GM18526 (cell line): Measurements from ENCODE around the gene MYO15B.

Experiments used
- POLR2A ChIP-seq: IDR thresholded peaks from 3 replicates; pipeline ENCODE4 v1.6.1; 2011; ENCODE audit not compliant: insufficient read length; ENCODE audit errors: extremely low read depth

The MYO15B gene

DNA sequence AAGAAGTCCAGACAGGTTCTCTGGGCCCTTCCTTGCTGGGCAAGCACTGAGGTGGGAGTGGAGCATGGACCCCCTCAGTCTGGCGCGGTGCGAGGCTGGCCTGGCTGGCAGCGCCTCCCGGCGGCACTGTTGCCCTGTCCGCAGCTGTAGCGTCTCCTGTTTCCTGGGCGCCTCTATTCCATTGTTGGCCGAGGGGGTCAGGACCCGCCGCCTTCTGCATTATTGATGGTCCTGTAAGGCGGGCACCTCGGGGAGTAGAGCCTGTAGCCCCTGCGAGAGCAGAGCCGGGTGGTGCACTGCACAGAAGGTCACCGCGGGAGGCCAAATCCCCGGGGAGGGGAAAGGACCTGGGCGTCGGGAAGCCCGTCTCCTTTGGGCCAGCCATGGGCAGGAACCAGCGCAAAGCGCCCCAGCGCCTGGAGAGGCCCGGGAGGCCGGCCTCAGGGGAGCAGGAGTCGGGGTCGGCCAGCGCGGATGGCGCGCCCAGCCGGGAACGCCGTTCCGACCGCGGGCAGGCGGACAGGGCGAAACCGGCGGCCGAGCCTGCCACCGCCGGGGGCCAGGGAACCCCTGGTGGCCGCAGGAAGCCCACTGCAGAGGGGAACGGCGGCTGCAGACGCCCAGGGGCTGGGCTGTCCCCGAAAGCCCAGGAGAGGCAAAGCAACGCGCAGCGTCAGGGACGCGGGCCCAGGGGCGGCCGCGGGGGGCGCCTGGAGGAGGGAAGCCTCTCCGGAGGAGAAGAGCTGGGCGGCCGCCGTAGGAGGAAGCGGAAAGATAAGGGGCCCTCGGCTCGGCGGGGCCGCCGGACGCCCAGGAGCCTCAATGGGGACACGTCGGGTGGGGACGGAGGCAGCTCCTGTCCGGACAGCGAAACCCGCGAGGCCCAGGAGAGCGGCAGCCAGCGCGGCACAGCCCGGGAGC is at the start of gene MYO15B:
Gene MYO15B, plus strand, starts transcription at position 126 of the 921 bp plus-strand sequence. Its CDS starts 258 bp downstream, at position 384.
- no peak for TF ChIP-seq POLR2A

GRCh38 chr17:75539967-75540729 is 47.5 kb upstream of the MYO15B start:
- TF ChIP-seq POLR2A, result no peak

- TF ChIP-seq POLR2A, result no peak
Measured at GRCh38 chr17:75540923-75541503, 46.6 kb upstream of the MYO15B start.

GRCh38 chr17:75542229-75542628 is 45.4 kb upstream of the MYO15B start:
- TF ChIP-seq POLR2A, result no peak

- no peak for TF ChIP-seq POLR2A
Measured at GRCh38 chr17:75542728-75543336, 44.8 kb upstream of the MYO15B start.

GRCh38 chr17:75544250-75544649 is 43.4 kb upstream of the MYO15B start:
- TF ChIP-seq POLR2A, result no peak

DNA sequence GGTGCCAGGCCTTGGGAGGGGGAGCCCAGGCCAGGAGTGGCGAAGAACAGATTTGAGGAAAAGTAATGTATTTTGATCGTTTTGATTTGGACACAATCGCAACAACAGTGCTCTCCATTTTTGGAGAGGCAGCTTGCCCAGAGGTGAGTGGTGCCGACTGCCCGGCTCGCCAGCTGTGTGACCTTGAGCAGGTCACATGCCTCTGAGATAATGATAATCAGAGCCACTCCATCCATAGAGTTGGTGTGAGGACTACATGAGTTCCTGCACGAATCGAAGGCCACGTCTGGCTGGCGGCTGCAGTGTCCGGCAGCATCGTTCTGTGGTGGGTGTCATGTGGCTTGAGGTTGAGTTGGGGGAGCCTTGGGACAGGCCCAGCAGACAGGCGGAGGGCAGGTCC is 41.4 kb upstream of the MYO15B start:
- TF ChIP-seq POLR2A, result no peak

- no peak for TF ChIP-seq POLR2A
Measured at GRCh38 chr17:75547091-75547490, 40.5 kb upstream of the MYO15B start.

DNA sequence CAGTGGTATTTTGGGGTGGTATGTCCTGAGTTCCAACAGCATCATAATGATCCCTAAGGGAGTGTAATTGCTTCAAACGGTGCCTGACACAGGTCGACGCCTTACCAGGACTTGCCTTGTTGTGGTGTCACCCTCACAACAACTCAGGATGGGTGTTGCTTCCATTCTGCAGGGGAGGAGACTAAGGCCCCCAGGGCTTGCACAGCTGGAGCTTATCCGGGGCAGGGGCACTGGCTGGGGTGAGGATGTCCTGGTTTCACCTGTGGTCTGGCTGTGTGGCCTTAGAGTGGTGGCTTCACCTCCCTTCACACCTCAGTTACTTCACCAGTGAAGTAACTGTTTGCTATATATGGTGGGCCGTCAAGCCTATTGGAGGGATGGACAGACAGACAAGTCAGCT is 38.8 kb upstream of the MYO15B start:
- no peak for TF ChIP-seq POLR2A

GRCh38 chr17:75549246-75550138 is 38.1 kb upstream of the MYO15B start:
- TF ChIP-seq POLR2A, result no peak

DNA sequence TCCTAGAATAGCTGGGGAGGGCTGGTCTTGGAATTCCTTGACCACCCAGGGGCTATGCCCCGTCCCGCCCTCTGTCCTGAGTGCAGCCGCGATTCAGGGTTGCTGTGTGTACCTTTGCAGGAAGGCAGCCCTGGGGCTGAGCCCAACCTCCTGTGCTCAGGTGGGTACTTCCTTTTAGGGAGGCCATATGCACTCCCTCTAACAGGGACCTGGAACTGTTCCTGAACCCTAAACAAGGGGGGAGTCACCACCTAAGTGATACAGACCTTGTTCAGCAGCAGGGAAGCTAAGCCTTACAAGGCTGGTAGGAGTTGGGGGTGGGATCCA is 37.5 kb upstream of the MYO15B start:
- TF ChIP-seq POLR2A, result no peak

GRCh38 chr17:75551266-75551665 is 36.3 kb upstream of the MYO15B start:
- no peak for TF ChIP-seq POLR2A

DNA sequence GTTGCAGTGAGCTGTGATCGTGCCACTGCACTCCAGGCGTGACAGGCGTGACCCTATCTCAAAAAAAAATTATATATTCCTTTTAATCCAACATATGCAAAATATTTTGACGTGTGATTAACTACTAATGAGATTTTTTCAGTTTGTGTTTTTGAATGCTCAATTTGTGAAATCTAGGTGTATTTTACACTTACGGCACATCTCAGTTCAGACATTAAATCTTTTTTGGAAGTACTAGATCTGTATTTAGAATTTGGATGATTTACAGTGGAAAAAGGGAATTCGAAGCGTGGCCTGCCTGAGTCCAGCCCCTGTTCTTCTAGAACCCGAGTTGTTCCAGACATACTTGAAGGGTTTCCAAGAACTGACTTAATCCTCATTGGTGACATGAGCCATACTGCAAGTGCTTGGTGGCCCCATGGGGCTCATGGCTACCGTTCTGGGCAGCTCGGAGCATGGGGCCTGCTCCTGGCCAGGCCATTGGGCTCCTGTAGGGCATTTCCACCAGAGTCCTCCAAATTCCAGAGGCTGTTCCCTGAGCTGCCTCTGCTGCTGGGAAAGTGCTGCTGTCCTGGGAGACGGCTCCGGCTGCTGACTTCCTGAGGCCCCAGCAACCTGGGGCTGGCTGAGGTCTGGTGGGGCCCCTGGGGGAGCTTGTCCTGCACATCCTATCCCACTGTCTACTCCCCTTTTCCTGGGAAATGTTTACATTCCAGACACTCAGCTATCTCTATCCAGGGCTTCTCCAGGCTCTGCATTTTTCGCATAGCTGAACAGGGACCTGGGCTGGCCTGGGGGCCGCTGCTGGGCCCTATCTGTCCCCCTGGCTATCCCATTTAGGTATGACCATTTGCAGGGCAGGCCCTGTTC is 34.9 kb upstream of the MYO15B start:
- TF ChIP-seq POLR2A, result no peak
